Activated CD4-positive, CD25-positive, alpha-beta regulatory T cell (primary cell): ENCODE measurements around the gene WNT7B.

Source experiments
- DNase-seq, 4 experiments: peaks; one replicate each; lab custom pipeline; 2025; lab: John Stamatoyannopoulos, UW

WNT7B gene

DNA sequence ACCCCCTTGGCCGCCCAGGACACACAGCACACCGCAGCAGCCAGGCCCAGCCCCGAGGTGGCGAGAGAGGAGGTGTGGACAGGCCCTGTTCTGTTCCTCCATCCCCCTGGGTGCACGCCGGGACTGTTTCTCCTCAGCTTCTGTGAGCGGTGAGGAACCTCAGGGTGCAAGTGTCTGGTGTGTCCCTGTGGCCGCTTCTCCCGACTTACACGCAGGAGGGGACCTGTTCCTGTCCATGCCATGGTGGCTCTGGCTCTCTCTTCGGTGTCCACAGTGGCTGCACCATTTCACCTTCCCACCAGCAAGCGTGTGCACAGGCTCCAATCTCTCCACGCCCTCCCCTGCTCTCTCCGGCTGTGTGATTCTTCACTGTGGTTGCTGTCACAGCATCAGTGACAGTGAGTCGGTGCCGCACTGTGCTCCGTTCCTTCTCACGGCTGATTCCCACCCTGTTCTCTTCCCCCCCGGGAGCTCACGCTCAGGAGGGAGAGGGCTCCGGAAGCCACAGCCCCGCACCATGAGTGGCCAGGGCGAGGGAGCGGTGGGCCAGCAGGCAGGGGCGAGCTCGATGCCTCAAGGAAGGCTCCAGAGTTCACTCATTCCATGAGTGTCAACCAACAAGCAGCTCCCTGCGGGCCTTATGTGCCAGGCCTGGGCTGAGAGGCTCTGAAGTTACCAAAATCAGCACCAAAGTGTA lies 18.6 kb upstream of the WNT7B start:
- DNase-seq = no peak

DNA sequence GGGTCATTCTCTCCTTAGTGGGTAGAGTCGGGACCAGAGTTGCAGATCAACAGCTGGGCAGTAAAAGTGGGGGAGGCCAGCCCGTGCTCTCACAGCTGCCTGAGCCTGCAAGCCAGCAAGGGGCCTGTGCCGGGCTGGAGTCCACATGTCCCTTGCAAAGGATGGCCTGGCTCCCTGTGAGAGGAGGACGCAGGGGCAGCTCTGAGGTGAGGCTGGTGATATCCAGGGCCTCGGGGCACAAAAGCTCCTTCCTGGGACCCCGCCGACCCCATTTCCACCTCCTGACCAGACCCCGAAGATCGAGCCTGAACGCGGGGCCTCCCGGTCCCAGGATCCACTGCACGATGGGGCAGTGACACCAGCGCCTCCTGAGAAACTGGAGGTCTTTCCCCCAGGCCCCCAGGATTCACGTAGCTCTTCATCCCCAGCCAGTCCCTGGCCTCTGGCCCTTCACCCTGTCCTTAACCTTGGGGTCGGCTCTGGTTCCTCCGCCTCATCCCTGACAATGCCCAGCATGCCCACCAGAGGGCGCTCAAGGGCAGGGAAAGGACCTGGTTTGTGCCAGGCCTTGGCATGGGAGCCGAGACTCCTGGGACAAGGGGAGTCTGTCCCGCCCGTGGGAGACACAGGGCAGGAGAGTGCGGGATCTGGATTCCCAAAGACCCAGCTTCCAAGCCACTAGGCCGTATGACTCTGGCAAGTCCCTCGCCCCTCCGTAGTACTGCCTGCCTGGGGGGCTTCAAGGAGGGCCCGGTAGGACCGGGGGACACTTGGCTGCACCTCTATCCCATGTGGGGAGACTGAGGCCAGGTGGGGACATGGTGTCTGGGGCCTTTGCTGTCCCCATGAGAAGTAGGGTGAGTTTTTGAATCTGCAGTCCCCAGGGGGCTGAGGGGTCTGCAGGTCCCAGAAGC lies 17.8 kb upstream of the WNT7B start:
- DNase-seq = peak; percentile 47 to 83 (median 73)

DNA sequence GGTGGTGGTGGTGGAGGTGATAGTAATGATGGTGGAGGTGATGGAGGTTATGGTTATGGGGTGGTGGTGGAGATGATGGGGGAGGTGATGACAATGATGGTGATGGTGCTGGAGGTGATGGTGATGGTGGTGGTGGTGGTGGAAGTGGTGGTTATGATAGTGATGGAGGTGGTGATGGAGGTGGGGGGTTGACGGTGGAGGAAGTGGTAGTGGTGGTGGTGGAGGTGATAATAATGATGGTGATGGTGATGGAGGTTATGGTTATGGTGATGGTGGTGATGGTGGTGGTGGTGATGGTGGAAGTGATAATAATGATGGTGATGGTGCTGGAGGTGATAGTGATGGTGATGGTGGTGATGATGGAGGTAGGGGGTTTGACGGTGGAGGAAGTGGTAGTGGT lies 16.9 kb upstream of the WNT7B start:
- DNase-seq = no peak

DNA sequence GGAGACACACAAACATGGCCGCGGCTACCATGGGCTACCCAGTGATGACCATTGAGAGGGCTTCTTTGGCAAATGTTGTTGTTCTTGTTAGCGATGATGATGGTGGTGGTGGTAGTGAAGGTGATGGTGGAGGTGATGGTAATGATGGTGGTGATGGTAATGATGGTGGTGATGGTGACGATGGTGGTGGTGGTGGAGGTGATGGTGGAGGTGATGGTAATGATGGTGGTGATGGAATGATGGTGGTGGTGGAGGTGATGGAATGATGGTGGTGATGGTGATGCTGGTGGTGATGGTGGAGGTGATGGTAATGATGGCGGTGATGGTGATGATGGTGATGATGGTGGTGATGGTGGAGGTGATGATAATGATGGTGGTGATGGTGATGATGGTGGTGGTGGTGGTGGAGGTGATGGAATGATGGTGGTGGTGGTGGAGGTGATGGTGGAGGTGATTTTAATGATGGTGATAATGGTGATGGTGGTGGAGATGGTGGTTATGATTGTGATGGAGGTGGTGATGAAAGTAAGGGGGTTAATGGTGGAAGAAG lies 16.3 kb upstream of the WNT7B start:
- DNase-seq = no peak

DNA sequence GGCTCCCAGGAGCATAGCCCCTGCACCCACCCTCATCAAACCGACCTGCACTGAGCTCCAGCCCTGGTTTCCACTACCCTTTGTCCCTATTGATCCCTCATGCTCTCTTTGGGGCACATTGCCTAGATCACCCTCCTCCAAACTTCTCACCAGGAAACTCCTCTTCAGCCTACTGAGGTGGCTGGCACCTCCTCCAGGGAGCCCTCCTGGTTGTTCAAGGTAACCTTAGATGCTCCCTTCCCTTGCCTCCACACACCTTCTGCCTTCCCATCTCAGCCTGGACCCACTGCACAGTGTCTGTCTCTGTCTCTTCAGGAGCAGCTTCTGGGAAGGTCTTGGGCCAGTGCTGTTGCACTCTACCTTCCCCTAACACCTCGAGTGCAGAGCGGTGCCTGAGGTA lies 15.8 kb upstream of the WNT7B start:
- no peak for DNase-seq

DNA sequence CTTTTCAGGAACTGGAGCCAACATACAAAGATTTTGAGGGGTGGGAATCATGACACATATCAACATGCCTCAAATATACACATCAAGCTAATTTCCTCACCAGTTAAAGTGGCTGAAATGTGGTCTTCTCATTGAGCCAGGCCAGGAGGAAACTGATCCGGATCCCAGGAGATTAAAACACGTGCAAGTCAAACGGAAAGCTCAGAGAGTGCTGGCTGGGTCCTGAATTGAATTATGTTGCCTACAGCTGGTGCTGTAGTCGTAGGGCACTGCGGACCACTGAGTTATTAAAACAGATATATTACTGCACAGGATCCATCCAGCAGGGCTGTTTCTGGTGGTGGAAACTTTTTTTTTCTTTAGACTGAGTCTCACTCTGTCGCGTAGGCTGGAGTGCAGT lies 14.1 kb upstream of the WNT7B start:
- no peak for DNase-seq

DNA sequence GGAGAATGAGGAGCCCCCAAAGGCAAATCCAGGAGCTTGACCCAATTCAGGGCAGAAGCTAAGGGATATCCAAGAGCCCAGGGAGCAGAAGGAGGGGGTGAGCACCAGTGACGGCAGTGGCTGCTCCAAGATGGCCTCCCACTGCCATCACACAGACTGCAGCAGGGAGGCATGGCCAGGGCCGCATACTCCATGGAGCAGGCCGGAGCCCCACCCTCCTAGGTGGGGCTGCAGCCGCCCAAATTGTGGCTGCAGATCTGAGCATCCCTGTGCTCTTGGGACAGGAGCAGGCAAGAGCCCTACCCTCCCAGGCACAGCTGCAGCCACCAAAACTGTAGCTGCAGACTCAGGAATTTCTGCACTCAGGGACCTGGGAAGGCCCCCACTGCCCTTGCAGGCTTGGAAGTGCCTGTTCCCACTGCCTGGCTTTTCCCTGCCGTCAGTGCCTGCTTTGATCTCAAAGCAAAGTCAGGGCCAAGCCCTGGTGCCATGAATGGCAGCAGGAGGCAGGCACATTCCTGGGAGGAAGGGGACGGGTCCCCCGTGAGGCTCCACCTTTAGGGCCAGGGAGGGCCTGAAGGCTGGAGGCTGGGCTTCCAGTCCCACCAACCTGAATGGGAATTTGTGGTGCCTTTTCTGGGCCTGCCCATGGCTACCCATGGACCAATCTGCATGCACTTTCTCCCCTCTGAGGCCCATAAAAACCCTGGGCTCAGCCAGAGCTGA lies 10.3 kb upstream of the WNT7B start:
- DNase-seq = no peak

DNA sequence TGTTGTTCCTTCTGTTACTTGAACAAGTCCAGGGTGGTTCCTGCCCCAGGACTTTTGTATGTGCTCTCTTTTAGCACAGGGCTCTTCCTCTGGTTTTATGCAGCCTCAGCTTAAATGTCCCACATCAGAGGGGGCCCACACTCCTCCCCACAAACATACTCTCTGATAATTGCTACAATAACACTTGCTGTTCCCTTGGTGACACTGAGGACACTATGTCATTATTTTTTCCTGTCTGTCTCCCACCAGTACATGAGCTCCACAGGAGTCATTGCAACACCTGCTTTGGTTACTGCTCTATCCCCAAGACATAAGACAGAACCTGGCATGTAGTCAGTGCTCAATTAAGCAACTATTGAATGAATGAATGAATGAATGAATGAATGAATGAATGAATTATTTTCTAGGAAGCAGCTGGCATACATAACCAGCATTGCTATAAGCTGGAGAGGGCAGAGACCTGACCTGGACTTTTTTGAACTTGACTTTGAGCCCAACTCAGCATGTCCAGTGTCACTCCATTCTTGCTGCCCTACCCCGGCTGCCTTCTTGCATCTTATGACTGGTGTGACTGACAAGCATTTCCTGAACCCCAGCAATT lies 7.5 kb upstream of the WNT7B start:
- DNase-seq = no peak

DNA sequence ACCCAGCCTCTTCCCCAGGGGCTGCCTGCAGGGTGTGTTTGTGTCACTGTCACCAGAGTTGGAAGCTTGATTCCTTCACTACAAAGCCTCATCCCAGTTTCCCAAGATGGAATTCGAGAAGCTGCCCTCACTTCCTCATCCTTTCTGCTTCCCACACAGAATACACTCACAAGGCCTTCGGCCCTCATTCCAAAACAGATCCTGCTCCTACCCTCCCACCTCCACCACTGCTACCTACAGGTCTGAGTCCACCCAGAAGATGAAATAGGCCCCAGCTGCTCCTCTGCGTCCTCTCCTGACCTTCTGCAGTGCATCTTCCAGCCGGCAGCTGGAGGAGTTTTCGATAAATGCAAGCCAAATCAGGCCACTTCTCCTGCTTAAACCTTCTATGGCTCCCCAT lies 6.8 kb upstream of the WNT7B start:
- DNase-seq = no peak

DNA sequence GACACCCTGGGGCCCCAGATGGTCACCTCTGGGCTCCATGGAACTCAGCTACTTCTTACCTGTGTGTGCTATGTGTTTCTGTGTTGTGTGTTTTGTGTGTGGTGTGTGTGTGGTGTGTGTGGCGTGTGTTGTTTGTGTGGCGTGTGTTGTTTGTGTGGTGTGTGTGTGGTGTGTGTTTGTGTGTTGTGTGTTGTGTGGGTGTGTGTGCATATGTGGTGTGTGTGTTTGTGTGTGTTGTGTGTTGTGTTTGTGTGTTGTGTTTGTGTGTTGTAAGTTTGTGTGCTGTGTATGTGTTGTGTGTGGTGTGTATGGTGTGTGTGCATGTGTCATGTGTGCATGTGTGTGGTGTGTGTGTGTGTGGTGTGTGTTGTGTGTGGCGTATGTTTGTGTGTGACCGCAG lies 3.8 kb upstream of the WNT7B start:
- DNase-seq = no peak

DNA sequence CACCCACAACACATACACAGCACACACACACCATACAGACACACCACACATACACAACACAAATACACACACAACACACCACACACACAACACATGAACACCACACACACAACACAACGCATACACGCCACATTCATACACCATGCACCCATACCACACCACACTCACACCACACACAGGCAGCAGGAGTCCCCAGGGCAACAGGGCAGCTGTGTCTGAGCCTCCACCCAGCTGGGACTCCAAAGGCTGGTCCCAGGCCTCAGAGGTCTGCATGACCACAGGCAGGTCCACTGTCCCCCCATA lies 3.3 kb upstream of the WNT7B start:
- DNase-seq = no peak

DNA sequence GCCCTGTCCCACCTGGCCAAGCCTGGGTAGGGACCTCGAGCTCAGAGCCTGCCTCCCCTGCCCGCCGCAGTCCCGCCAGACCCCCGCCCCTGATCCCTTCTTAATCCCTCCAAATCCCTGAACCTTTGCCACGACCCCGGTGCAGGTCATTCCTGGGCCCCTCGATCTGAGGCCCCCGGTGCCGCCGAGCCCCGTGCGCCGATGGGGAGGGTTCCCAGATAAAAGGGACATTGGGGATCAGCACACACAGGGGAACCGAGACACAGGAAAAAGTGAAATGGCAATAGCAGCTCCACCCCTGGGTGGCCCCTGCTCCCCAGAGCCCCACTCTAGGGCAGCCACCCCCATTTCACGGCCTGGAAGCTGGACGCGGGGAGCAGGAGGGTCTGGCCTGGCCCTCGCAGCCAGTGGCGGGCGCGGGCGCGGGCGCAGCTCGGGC lies 1.3 kb upstream of the WNT7B start:
- DNase-seq = no peak

DNA sequence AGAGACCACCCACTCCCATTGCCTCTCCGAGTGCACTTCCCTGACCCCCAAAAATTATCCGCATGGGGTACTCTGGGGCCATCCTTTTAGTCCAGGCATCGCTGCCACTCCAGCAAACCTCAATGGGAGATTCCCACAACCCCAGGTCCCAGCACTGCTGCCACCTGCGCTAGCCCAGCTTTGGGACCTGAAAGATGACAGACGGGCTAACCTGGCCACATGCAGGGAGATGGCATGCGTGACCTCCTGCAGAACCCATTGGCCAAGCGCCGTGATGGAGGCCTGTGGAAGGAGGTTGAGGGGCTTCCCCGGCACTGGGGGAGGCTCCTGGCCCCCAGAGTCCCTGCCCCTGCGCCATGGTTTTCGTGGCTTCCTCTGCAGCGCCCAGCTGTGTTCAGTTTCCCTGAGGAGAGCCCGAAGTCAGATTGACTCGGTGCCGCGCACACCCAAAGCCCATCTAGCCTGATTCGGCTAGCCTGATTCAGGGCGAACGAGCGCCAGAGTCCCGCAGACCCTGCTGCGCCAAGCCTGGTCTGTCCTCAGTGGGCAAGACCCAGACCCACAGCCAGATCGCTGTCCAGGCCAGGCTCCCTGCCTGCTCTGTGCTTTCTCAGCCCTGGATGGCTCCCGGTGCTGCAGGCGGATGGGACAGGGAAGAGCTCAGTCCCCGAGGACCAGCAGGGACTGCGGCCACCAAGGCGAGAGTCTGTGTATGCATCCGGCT lies 751 bp upstream of the WNT7B start:
- no peak for DNase-seq

DNA sequence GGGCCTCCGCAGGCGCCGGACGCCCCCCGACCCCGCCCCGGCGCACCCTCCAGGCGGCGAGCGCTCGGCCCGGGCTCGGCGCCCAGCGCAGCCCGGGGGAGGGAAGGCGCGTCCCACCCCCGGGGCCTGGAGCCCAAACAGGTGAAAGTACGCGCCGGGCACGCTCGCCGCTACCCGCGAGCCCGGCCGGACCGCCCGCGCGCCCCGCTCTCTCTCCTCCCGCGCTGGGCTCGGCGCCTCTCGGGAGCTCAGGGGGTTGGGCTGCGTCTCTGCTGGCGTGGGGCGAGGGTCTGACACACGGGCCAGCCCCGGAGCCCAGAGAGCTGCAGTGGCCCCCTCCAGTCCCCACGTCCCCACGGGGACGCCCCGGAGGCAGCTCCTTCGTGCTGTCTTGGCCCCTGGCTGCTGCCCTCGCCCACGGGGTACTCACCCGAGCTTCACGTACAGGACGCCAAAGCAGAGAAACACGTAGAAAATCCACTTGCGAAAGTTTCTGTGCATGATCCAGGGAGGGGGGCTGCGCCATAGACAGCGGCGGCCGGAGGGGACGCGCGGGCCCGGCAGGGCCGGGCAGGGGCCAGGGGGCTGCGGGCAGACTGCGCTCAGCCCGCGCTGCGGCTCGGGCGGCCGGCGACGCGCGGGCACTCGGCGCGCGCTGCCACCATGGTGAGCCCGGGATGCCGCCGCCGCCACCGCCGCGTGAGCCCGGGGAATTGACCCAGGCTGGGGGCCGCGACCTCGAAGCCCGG lies 534 bp downstream of the WNT7B start:
- no peak for DNase-seq

DNA sequence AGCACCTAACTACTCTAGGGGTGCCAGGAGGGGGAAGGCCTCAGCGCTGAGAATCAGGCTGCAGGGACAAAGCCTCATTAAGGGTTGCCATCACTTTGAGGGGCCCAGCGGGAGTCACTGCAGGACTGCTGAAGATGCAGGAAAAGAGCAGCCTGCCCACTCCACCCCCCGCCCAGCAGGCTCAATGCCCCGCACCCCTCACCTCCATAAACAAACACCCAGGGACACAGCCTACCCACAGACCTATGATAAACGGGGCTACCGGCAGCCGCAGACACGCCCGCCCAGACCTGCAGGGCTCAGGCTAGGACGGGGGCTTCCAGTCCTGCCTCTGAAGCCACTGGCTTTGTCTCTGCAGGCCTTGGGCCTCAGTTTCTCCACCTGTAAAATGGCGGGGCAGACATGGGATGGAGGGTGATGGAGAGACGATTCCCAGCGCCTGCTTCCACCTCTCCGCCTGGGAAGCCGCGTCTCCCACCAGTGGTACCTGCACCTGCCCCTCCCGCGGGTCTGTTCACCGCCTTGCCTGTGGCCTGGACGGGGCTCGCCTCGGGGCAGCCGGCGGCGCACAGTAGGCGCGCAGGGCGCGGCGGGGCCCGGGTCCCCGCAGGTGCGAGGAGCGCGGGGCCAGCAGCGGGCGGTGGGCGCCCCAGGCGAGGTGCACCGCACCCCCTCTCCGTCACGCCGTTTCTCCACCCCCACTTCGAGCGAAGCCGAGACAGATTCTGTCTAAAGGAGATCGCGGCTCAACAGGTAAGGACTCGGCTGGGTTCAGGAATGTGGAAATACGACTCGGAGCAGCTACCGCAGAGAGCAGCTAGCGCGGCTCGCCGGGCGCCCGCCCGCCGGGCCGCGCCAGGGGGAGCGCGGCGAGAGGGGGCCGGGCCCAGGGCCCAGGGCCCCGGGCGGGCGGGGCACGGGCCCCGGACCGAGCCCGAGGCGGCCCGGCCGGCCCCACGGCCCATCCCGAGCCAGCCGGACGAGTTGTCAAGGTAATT lies 1.5 kb downstream of the WNT7B start:
- DNase-seq = no peak

DNA sequence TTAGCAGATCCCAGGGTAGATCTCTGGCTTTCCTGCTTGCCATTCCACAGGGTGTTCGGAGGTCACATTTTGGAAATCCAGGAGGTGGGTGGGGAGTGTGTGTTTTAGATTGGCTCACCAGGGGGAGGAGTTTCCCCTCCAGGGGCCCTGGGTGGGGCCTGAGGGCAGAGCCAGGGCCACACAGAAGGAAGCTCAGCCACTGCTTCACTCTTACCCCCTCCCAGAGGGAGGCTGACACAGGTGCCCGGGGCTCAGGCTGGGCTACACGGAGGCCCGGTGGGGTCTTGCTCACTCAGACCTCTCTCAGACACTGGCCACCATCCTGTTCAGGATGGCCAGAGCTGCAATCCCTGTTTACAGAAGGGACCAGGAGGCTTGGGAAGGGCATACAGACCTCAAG lies 2.5 kb downstream of the WNT7B start:
- no peak for DNase-seq

DNA sequence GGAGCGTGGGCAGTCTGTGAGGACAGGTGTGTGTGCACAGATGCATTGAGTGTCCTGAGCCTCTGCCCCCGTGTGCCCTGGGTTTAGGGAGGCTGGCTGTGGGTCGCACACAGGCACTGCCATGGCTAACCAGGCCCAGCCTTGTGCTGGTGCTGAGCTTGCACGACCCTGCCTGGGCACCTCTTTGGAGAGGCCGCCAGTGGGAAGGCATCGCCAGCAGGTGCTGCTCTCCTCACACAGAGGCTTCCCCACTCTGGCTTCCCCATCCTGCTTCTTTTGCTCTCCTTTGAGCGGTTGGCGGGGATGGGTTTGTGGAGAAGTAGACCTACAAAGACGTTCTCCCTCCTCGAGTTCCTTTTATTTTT lies 4.1 kb downstream of the WNT7B start:
- no peak for DNase-seq

DNA sequence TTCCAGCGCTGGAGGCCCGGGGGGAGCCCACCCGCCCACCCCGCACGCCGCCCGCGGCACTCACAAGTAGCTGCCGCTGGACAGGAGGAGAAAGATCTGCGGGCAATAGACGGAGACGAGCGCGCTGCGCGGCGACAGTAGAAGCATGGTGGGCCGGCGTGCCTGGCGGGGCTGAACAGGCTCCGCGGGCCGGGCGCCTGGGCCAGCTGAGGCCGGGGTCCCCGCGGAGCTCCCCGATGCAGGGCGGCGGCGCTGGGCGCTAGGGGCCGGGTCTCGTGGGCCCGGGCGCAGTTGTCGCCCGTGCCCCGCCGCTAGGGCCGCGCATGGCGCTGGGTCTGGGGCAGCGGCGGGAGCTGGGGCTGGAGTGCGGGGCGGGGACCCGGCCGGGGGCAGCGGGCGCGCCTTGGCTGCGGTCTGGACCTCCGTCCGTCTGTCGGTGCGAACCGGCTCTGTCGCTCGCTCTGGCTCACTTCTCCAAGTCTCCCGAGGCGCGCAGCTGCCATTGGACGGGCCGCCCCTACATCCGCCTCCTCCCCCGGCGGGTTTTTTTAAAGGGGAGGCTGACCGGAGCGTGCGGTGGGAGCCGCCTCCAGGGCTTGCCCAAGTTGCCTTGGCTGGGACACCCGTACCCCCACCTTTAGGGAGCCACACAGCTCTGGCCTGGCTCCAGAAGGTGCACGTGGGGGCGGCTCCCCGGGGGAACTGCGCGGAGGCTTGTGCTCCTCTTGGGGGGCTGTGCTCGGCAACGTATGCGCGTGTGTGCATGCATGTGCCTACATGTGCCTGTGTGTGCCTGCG lies 4.7 kb downstream of the WNT7B start:
- DNase-seq = no peak
